NCI-H1048 (cell line): ENCODE results near the gene ZNF112.

ENCODE experiments used
- DNase-seq: peaks from one replicate; lab custom pipeline; 2025; lab: John Stamatoyannopoulos, UW

Gene ZNF112

GRCh38 chr19:44280916-44281315 is 75.6 kb downstream of the ZNF112 start:
- no peak for DNase-seq

GRCh38 chr19:44278181-44278690 is 78.2 kb downstream of the ZNF112 start:
- DNase-seq: no peak

GRCh38 chr19:44277331-44277730 is 79.1 kb downstream of the ZNF112 start:
- DNase-seq: no peak
